HG02981 (cell line): ENCODE results near the gene SDR39U1.

Source experiments
- ATAC-seq: cut with Tn5 transposase; IDR thresholded peaks from one replicate; pipeline ENCODE4 v1.9.1; 2021; ENCODE audit warnings: mild to moderate bottlenecking, moderate library complexity; ENCODE audit not compliant: unreplicated experiment

SDR39U1 gene

GRCh38 chr14:24392325-24393091 is 50.1 kb downstream of the SDR39U1 start:
- no peak for ATAC-seq

DNA sequence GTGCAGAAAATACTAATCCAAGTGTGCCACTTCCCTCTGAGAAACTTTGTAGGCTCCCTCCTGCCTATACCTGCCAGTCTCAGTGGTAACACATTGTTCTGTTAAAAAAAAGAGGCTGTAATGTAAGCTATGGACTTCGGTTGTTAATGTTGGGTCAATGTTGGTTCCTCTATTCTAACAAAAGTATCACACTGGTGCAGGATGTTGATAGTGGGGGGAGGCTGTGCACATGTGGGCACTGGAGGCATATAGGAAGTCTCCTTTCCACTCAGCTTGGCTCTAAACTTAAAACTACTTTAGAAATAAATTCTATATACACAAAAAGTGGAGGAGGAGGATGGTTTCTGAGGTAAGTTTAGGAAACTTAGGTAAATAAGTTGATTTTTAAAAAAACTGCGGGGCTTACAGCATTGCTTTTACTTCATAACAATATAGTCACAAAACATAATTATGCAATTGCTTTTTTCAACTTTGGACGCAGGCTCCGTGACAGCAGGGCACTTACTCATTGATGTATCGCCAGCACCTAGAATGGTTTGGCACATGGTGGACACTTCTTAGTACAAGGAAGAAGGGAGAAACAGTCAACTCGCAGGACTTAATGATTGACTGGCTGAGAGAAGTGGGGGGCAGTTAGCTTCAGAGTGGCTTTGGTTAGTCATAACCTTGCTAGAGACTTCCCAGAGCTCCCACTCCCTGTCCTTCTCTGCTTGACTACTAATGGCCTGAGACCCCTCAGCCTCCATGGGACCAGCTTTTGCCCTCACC is 51.7 kb downstream of the SDR39U1 start:
- no peak for ATAC-seq
